ENCODE measurements around the gene RND3. TPM values are rescaled to one million over a fixed set of nuclear protein-coding genes. Genes with fewer than 3 reads are reported as not detected.

RND3 gene
- polyA plus RNA-seq, 1 donor: 49.9 TPM

GRCh38 chr2:150476809-150477302, 10.6 kb downstream of the RND3 start:
- no peak for DNase-seq

DNA sequence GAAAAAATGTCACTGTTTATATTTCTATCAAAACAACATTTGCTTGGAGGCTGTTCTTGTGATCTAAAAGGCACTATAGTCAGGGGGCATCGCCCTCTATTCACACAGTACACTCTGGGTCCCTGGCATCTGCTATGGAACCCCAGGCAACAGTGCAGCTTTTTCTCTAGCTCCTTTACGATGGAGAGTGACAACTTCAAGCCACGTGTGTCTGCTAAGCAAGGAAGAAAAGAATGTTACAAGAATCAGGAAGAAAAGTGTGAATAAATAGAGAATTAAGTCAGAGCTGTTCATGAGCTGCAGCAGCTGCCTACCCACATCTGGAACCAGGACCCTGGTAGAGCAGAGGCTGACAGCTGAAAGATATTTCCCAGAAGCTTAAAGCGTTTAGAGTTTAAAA, 11.2 kb downstream of the RND3 start:
- no peak for DNase-seq

- DNase-seq: no peak
Observed at GRCh38 chr2:150475479-150476250, 11.8 kb downstream of the RND3 start.

GRCh38 chr2:150474326-150475074, 13.0 kb downstream of the RND3 start:
- DNase-seq: no peak

GRCh38 chr2:150473767-150474166, 13.7 kb downstream of the RND3 start:
- no peak for DNase-seq

GRCh38 chr2:150472511-150472899, 15.0 kb downstream of the RND3 start:
- no peak for DNase-seq

- no peak for DNase-seq
Observed at GRCh38 chr2:150471813-150472510, 15.5 kb downstream of the RND3 start.

- no peak for DNase-seq
Observed at GRCh38 chr2:150470435-150470834, 17.0 kb downstream of the RND3 start.

GRCh38 chr2:150469706-150470274, 17.7 kb downstream of the RND3 start:
- no peak for DNase-seq

DNA sequence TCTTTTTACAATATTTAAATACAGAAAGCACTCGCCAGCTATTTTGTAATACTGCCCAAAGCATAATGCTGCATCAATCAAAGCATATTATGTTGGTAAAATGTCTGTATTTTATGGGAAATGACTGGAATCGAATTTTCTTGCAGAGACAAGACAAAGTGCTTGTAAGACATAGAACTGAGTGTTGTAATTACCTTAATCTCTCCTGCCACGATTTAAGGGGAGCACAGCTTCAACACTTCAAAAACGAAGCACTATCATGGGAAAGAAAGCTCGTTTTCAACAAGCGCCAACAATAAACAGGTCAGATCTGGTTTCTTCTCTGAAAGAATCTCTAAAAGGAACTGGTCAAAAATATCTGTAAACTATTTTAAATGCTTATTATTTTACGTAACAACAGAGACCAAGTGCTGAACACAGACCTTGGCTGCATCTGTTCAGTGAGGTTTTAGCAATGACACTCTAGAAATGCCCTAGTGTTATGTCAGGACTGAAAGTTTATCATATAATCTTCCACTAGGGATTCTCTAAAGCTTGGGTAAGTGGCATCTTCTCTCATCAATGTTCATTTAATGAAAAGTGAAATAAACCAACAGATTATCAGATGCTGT, 19.0 kb downstream of the RND3 start:
- DNase-seq: no peak

- DNase-seq: no peak
Observed at GRCh38 chr2:150467621-150467963, 19.9 kb downstream of the RND3 start.

DNA sequence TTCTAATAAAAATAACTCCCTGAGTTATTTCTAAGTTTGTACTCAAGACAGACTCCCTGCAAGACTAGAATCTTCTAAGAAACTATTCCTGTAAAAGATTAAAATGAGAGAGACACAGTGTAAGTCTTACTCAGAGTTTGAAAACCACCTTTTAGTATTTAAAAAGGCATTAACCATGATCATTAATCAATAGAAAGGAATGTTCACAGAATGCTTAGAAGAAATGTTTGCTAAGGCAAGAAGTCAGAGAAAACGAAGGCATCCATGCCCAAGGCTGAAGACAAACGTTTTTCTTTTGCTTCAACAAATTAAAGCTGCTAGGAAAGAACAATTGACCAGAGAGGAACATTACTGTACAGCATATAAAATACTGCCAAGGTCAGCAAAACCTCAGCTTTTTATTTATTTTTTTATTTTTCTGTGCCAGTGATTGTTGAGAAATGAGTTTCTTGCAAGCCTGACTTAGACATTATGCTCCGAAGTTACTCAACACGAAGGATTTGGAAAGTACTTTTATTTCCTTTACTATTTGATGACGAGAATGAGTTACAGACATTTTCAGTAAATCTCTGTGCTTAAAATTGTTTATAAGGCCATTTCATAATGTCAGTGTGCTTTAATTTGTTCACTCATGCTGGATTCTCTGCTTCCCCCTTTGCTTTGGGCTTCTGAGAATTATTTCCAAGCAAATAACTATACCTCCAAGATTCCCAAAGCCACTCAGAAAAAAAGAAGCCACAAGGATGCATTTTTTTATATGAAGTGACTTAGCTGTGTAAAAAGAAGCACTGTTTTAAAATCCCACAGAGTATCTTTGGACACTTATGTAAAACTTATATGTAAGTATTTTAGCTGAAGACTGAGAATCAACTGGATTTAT, 20.5 kb downstream of the RND3 start:
- no peak for DNase-seq

- no peak for DNase-seq
Observed at GRCh38 chr2:150465703-150466569, 21.5 kb downstream of the RND3 start.

GRCh38 chr2:150464986-150465385, 22.5 kb downstream of the RND3 start:
- no peak for DNase-seq

GRCh38 chr2:150464270-150464669, 23.2 kb downstream of the RND3 start:
- no peak for DNase-seq

GRCh38 chr2:150462770-150463169, 24.7 kb downstream of the RND3 start:
- no peak for DNase-seq

DNA sequence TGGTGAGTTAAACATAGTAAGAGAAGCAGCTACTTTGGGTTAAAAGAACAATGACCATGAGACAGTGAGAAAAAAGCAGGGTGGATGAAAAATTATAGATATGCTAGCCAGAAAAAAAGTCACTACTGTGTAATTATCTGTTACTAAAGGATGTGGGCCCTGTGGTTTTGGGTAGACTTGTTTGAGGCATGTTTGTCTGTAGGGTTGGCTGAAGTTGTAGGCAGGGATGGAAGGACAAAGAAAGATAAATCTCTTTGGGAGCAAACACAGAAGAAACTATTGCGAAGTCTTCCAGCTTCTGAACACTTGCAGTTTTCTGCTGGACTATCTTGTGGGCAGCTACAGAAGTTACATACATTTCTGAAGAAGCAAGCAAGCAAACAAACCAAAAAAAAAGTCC, 28.2 kb downstream of the RND3 start:
- DNase-seq: no peak

DNA sequence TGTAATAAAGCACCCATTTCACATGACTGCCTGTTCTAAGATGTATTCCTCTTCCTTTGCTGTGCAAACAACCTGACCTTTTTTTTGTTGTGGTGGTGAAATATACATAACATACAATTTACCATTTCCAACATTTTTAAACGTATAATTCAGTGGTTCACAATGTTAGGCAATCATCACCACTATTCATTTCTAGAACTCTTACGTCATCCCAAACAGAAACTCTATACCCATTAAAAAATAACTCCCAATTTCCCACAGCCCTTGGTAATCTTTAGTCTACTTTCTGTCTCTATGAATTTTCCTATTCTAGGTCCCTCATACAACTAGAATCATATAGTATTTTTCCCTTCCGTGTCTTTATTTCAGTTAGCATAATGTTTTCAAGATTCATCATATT, 36.7 kb downstream of the RND3 start:
- no peak for DNase-seq

DNA sequence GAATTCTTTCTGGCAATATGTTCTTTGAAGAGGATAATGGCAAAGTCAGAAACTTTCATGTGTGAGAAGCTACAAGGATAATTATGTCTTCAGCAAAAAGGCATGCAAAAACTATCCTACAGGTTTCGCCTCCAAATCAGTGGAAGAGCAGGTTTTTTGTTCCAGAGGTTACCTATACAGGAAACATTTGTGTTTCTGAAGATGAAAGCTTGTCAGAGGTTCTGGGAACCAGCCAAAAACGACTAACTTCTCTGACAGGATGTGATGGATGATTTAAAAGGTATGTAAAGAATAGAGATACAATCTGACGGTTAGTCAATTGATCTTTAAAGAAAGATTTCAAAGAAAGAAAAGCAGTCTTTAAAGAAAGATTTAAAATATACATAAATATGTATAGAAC, 37.6 kb downstream of the RND3 start:
- no peak for DNase-seq

DNA sequence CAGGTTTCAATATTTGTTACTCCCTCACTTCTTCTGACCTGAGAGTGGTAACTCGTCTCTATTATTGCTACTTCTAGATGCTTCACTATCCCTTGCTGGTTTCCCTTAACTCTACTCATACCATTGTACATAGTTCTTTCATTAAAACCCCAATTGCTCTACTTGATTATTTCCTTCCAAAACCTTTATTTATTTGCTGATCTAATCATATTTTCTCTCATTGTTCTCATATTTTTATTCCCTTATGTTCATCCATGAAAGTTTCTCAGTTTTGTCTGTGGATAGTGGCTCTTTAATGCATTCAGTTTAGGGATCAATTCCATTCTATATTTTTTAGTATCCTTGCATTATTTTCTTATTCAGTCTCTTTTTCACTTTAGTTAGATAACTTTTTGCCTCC, 42.1 kb downstream of the RND3 start:
- no peak for DNase-seq

Data from left kidney (tissue), 2 donors.